GM21737 (cell line): ENCODE results near the gene CFAP61.
"Not testable (repeated sequence)": the region's sequence is repeated elsewhere in the genome, so short reads cannot be mapped to it uniquely, and the experiment has no call there.

Experiments
- ATAC-seq: cut with Tn5 transposase; IDR thresholded peaks from one replicate; pipeline ENCODE4 v1.9.1; 2021; ENCODE audit warnings: mild to moderate bottlenecking, moderate library complexity; ENCODE audit not compliant: unreplicated experiment

CFAP61 gene

GRCh38 chr20:20209684-20210083, 157.4 kb downstream of the CFAP61 start:
- no peak for ATAC-seq

GRCh38 chr20:20210327-20210726, 158.0 kb downstream of the CFAP61 start:
- ATAC-seq: no peak

DNA sequence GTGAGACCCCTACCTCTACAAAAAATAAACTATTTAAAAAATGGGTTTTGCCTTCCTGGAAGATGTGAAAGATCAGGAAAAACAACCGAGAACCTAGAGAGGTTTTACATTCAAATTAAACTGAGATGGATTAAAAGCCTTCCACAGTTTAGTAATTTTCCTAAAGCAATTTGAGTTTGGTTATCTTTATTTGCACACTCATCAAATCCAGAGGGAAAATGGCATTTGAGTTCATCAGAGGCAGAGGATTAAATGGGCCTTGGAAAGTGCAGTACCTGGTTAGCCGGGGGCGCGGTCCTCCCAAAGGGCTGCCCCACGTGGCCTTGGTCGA, 158.6 kb downstream of the CFAP61 start:
- no peak for ATAC-seq

DNA sequence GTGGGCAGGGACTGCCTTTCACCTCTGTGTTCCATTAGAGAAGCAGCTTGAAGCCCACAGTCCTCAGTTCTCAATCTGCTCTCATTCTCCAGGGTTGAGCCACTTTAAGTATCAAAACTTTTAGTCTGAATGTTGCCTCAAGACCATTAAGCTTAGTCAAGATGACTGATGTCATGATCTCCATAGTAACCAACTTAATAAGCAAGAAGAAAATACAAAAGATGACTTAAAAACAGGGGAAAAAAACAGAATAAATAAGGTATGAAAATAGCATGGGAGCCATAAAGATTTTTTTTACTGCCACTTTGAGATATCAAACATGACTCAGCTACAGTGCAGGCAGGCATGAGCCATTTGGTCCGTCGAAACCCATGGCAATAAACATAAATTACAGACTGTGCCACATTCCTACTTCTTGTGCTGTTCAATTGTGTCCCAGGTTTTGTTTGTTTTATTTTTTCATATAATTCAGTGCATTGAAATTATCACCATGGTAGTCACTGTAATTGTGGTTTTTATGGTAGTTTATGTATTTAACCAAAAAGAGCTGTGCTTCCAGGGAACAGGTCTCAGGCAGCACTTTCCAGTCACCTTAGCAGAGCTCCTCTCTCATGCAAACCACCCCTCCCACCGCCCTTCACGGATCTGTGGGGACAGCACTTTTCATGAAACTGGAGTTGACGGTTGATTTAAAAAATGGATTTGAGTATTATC, 159.1 kb downstream of the CFAP61 start:
- no peak for ATAC-seq

- ATAC-seq: no peak
These were observed 159.7 kb downstream of the CFAP61 start for GRCh38 chr20:20211988-20212518.

DNA sequence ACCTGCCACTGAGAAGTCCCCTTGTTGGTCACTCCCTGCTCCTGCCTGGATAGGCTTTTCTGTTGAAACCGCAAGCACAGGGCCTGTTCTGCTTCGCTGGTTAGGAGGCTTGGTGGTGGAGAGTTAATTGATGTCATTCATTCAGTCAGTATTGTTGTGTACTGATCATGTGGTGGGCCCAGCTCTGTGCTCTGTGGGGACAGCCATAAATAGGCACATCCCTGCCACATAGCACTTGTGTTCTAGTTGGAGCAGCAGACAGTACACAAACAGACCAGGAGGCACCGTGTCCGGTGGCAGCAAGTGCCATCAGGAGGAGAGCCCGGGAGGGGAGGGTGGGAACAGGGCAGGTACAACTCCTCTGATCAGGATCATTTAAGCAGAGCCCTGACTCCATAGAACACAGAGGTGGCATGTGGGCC, 160.4 kb downstream of the CFAP61 start:
- no peak for ATAC-seq

DNA sequence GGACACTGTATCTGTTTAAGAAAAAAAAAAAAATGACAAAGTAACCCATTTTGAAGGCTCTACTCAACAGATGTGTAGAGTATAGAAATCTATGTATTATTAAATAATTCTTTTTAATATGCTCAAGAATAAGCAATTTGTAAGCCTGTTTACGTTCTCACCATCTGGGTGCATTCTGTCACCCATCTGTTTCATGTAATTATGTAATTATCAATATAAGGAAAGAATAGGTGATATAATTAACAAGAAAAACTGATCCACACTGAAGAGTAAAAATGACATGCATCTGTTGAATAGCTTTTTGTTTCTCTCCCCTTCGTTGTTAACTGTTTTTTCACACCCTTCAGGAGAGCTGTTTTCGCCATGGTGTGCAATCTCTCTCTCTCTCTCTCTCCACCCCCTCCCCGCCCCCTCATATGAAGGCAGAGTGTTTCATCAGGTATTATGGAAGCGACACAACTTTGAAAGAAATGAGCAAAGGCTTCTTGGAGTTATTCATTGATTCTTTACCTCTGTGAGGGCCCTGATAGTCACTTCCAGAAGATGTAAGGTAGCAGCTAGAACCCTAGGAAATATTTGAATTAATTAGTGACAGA, 161.3 kb downstream of the CFAP61 start:
- ATAC-seq: no peak

- no peak for ATAC-seq
These were observed 162.5 kb downstream of the CFAP61 start for GRCh38 chr20:20214757-20215275.

DNA sequence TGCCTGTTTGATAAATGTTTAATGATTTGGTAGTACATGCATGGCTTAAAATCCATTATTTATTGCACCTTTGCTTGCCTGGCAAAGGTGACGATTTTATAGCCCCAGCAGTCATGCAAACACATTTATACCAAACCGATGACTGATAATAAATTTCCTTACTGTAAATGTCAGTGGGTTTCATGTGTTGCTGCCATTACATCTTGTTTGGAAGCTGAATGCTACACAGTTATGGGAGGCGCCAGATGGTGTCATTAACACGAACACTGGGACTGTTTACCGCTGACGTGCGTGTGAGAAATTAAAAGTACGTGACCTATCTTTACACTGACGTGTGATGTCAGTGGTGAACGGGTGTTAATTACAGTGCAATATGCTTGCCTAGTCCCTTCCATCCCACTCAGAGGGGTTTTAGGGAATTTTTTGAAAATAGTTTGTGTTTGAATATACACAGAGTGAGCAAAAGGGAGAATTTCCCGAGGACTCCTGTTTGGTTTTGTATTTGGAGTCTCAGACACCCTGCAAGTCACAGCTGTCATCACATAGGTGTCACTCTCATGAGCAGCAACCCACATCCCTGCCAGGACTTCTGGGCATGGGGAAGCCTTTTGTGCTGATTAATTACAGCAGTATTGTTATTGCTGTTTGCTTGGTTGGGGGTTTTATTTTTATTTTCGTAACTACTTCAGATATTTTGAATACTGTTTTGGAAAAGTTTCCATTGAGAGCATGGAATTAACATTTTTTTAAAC, 163.8 kb downstream of the CFAP61 start:
- ATAC-seq: no peak

- ATAC-seq: no peak
These were observed 164.6 kb downstream of the CFAP61 start for GRCh38 chr20:20216941-20217340.

DNA sequence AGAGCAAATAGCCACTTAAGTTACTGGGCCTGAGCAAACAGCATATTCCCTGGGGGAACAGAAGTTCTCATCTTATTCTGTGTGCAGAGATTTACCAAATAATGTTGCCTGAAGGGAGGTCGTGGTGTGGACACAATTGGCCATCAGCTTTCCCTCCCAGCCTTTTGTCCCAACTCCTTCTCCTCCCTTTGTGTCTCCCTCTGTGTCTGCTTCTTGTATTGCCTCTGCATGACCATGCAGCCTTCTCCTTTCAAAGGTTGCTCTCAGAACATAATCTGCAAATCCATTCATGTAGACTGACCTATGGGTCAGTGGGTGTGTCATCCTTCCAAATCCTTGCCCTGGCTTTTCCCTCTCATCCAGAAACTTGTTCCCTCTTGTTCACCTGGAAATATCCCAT, 165.3 kb downstream of the CFAP61 start:
- no peak for ATAC-seq

GRCh38 chr20:20218106-20218505, 165.8 kb downstream of the CFAP61 start:
- not testable (repeated sequence) for ATAC-seq

DNA sequence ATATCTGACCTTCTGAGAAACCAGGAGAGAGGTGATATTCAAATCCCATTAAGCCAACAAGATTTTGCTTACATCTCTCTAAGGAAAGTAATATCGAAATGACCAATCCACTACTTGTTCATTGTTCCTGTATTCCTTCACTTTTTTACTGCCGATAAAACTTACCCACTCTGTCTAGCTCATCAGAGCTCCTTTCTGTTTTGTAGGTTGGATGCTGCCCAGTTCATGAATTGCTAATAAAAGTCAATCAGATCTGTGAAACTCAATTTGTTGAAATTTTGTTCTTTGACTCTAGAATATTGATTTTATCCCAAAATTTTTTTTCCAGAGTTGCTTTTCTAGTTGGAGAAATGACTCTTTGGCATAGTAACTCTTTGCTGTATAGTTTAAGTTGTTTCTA, 166.7 kb downstream of the CFAP61 start:
- ATAC-seq: no peak

GRCh38 chr20:20220134-20220533, 167.8 kb downstream of the CFAP61 start:
- ATAC-seq: no peak

DNA sequence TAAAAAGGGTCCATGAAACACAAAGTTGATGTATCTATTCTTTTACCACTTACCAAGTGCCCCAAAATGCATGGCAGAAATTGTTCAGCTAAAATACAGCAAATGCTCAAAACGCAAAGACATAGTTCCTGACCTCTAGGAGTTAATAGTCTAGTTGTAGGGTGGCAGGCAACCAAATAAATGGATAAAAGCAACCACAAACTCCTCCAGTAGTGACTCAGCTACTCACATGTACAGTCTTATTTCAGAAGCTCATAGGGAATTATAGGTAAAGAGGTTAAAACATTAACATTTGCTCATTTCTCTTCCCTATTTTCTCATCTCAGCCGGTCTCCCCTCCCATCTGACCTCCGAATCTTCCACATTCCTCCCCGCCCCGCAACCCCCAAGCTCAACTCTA, 171.6 kb downstream of the CFAP61 start:
- ATAC-seq: no peak

DNA sequence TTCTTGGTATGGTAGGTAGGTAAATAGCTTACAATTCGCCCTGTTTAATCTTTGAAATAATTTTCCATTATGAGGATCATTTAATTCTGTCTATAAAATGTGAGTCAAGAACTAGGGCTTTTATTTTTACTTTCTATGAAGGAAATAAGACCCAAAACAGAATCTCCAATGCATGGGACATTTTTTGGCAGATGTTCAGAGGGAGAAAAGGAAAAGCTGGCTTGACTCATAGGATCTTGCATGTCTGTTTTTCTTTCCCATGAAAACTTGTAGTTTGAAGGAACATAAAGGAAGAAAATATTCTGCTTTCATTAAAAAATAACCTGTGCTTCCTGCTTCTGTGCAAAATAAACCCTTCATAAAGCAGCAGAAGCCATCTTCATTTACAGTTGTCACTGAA, 172.5 kb downstream of the CFAP61 start:
- no peak for ATAC-seq

DNA sequence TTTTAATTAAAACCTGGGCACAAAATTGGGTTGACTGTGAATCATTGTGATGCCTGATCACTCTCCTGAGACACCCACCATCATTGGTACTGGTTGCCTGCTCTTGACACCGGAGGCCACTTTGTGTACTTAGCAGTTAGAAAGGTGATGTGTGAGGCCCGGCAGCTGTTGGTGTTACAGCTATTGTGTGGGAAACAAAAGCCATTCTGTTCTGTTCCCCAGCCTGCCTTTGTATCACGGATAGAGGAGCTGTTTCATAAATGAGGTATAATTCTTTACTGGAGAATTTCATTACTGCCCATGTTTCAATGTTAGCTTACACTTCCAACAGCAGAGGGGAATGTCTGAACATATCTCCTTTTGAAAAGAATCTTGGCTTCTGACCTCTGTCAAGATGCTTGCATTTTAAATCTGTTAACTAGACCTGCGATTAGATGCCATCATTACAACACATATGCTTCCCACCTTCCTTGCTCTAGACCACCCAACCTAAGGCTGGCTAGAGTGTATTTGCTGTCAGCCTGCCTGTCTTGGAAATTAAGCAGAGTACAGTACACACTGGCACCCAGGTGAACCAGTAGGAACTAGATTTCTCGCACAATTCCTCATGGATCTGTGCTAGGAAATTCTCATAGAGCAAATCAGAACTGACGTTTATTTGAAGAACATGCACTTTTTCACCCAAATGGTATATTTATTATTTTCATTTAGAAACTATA, 173.2 kb downstream of the CFAP61 start:
- ATAC-seq: no peak

DNA sequence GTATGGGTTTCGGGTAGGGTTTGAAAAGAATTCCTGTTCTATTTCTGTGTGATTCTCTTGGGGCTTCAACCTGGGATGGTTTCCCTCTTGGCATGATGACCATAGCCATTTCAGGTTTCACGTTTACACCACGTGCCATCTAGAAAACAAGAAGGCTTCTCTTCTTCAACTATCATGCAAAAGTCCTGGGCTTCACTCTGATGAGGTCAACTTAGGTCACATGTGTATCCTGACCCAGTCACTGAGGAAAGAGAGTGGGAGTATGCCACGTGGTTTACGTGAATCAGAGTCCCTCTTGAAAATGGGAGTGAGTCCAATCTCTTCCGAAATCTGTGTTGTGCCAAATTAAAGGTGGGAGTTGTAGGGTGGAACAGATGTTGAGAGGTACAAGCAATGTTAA, 174.2 kb downstream of the CFAP61 start:
- no peak for ATAC-seq

DNA sequence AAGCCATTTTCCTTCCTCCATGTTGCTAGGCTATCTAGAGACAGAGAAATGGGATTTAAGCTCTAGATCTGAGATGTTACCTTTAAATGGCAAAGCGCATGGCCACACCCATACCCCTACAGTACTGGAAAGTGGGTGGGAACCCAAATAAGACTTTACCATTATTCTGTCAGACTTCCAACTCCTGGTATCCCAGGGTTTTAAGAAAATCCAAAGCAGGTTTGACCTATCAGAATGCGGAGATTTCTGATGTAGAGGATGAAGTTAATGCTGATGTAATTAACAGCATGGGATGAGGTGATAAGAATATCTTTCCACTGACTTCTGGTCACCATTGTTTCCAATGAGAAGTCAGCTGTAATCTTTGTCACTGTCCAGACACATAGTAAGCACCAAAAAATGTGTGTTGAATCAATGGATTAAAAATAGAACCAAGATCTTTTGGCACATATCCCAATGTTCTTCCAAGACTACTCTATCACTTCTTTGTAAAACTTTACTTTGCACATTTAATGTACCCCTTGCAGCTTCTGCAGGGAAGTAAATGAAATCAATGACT, 174.8 kb downstream of the CFAP61 start:
- no peak for ATAC-seq

GRCh38 chr20:20228351-20228750, 176.0 kb downstream of the CFAP61 start:
- ATAC-seq: no peak

DNA sequence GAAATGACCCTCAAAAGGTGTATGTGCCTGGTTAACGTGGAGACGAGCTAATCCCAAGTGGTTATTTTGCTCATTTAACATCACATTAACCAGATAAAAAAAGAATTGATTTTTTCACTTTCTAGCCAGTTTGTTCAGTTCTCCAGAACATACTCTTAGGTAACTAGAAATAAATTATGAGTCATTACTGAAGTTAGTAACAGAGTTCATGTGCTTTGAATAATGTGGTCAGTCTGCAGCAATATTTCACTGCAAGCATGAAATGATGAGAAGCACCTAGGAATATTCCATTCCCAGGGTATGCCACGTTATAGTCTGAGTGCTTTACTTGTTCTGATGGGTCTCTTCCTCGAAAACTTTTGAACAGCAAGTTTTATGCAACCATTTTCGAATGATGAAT, 177.3 kb downstream of the CFAP61 start:
- ATAC-seq: no peak
